Astrocyte (in vitro differentiated cells and primary cell): ENCODE results near the gene FGF9. TPM values are rescaled to one million over a fixed set of nuclear protein-coding genes. Genes with fewer than 3 reads are reported as not detected.

ENCODE experiments used
- DNase-seq: peaks from one replicate; pipeline ENCODE4 v3.0.0-alpha.2; 2010; ENCODE audit warnings: low read depth
- FAIRE-seq: peaks from 2 replicates; lab custom pipeline; 2011; peaks lifted over from hg19 to GRCh38; lab: Jason Lieb, UNC
- H2AFZ ChIP-seq: 2 replicates; pipeline ENCODE4 v1.6.0; 2012; ENCODE audit warnings: low read depth, low read length, inconsistent platforms
- H3K27ac ChIP-seq: 2 replicates; pipeline ENCODE4 v1.5.1; 2011; ENCODE audit warnings: low read depth, low read length, inconsistent platforms
- H3K27me3 ChIP-seq: 2 replicates; pipeline ENCODE4 v1.6.0; 2011; ENCODE audit warnings: low read length, inconsistent platforms; ENCODE audit not compliant: insufficient read depth
- H3K36me3 ChIP-seq: 2 replicates; pipeline ENCODE4 v1.5.1; 2011; ENCODE audit warnings: low read length, inconsistent platforms; ENCODE audit not compliant: insufficient read depth
- H3K4me1 ChIP-seq: 2 replicates; pipeline ENCODE4 v1.5.1; 2011; ENCODE audit warnings: low read length, inconsistent platforms; ENCODE audit not compliant: insufficient read depth
- H3K4me2 ChIP-seq: 2 replicates; pipeline ENCODE4 v1.6.0; 2012; ENCODE audit warnings: low read length, inconsistent platforms
- H3K4me3 ChIP-seq: 2 replicates; pipeline ENCODE4 v1.5.1; 2011; ENCODE audit warnings: low read depth, mild to moderate bottlenecking, low read length, inconsistent platforms; ENCODE audit not compliant: insufficient read depth
- H3K79me2 ChIP-seq: 2 replicates; pipeline ENCODE4 v1.6.0; 2012; ENCODE audit warnings: mild to moderate bottlenecking, low read length, inconsistent platforms; ENCODE audit not compliant: insufficient read depth
- H3K9ac ChIP-seq: 2 replicates; pipeline ENCODE4 v1.6.0; 2012; ENCODE audit warnings: mild to moderate bottlenecking, low read length, inconsistent platforms
- H3K9me3 ChIP-seq: 2 replicates; pipeline ENCODE4 v1.5.1; 2012; ENCODE audit warnings: low read depth, mild to moderate bottlenecking, low read length, inconsistent platforms; ENCODE audit not compliant: insufficient read depth
- H4K20me1 ChIP-seq: 2 replicates; pipeline ENCODE4 v1.6.0; 2012; ENCODE audit warnings: low read length, inconsistent platforms; ENCODE audit not compliant: insufficient read depth
- H3K27ac Mint-ChIP-seq: one replicate; pipeline ENCODE4 v1.8.0; 2021; ENCODE audit warnings: mild to moderate bottlenecking, mixed read lengths; ENCODE audit not compliant: unreplicated experiment
- H3K27me3 Mint-ChIP-seq: one replicate; pipeline ENCODE4 v1.8.0; 2021; ENCODE audit warnings: low read depth, mixed read lengths; ENCODE audit not compliant: unreplicated experiment
- H3K36me3 Mint-ChIP-seq: one replicate; pipeline ENCODE4 v1.8.0; 2021; ENCODE audit warnings: low read depth, mixed read lengths; ENCODE audit not compliant: unreplicated experiment
- H3K4me1 Mint-ChIP-seq: one replicate; pipeline ENCODE4 v1.8.0; 2021; ENCODE audit warnings: low read depth, mixed read lengths; ENCODE audit not compliant: unreplicated experiment
- H3K4me3 Mint-ChIP-seq: one replicate; pipeline ENCODE4 v1.8.0; 2021; ENCODE audit warnings: mild to moderate bottlenecking, moderate library complexity, mixed read lengths; ENCODE audit not compliant: unreplicated experiment
- H3K9me3 Mint-ChIP-seq: one replicate; pipeline ENCODE4 v1.8.0; 2021; ENCODE audit warnings: mild to moderate bottlenecking, mixed read lengths; ENCODE audit not compliant: unreplicated experiment
- CTCF ChIP-seq: IDR thresholded peaks from 2 replicates; pipeline ENCODE4 v1.5.1; 2011; ENCODE audit warnings: low read depth, mild to moderate bottlenecking, inconsistent platforms, low read length, moderate library complexity; ENCODE audit not compliant: insufficient read depth
- EZH2 ChIP-seq: IDR thresholded peaks from 2 replicates; pipeline ENCODE4 v1.6.1; 2012; ENCODE audit warnings: mild to moderate bottlenecking, low read length, inconsistent platforms; ENCODE audit not compliant: insufficient read depth
- total RNA-seq: library from RNA; stranded (reverse); gene quantifications from 2 replicates; pipeline ENCODE4 v1.2.1, GENCODE V29; 2021

Gene FGF9
- total RNA-seq, 1 donor from 2014 or later: 0.27 TPM

- Histone ChIP-seq H3K4me1 (no peaks in the 10 kb centered on the region), H3K27me3 (no peaks in the 10 kb centered on the region), H3K36me3 (no peaks in the 10 kb centered on the region), H3K9me3 (peaks cover 4% of the 10 kb centered on the region), H3K4me3 (no peak overlapping the region), H2AFZ (no peak overlapping the region), H3K9ac (no peak overlapping the region), H3K27ac (no peak overlapping the region), H4K20me1 (no peaks in the 10 kb centered on the region), H3K79me2 (no peaks in the 10 kb centered on the region), H3K4me2 (no peak overlapping the region)
- Mint-ChIP-seq H3K27ac (no peak overlapping the region), H3K27me3 (peaks cover 5% of the 10 kb centered on the region), H3K9me3 (peaks cover 12% of the 10 kb centered on the region), H3K36me3 (no peaks in the 10 kb centered on the region), H3K4me1 (no peaks in the 10 kb centered on the region), H3K4me3 (no peak overlapping the region)
- no peak for TF ChIP-seq CTCF
- TF ChIP-seq EZH2: no peak
- FAIRE-seq (no peak), DNase-seq (no peak)
Observed at GRCh38 chr13:21730186-21730880, 59.5 kb downstream of the FGF9 start.

- Mint-ChIP-seq H3K9me3 (peaks cover 4% of the 10 kb centered on the region), H3K27me3 (peaks cover 8% of the 10 kb centered on the region), H3K4me1 (no peaks in the 10 kb centered on the region), H3K27ac (no peak overlapping the region), H3K36me3 (no peaks in the 10 kb centered on the region), H3K4me3 (no peak overlapping the region)
- Histone ChIP-seq H3K9ac (no peak overlapping the region), H3K27ac (no peak overlapping the region), H3K9me3 (no peaks in the 10 kb centered on the region), H3K4me1 (peaks cover 3% of the 10 kb centered on the region), H3K4me3 (no peak overlapping the region), H3K79me2 (no peaks in the 10 kb centered on the region), H3K4me2 (no peak overlapping the region), H2AFZ (no peak overlapping the region), H4K20me1 (no peaks in the 10 kb centered on the region), H3K36me3 (no peaks in the 10 kb centered on the region), H3K27me3 (no peaks in the 10 kb centered on the region)
- TF ChIP-seq EZH2: no peak
- TF ChIP-seq CTCF: no peak
- FAIRE-seq (no peak), DNase-seq (no peak)
Observed at GRCh38 chr13:21733475-21734263, 62.8 kb downstream of the FGF9 start.

- TF ChIP-seq EZH2: no peak
- Histone ChIP-seq H3K4me1 (peaks cover 3% of the 10 kb centered on the region), H3K9ac (no peak overlapping the region), H2AFZ (no peak overlapping the region), H4K20me1 (no peaks in the 10 kb centered on the region), H3K27me3 (no peaks in the 10 kb centered on the region), H3K9me3 (no peaks in the 10 kb centered on the region), H3K4me3 (no peak overlapping the region), H3K79me2 (no peaks in the 10 kb centered on the region), H3K27ac (no peak overlapping the region), H3K36me3 (no peaks in the 10 kb centered on the region), H3K4me2 (no peak overlapping the region)
- Mint-ChIP-seq H3K4me1 (no peaks in the 10 kb centered on the region), H3K27me3 (peaks cover 10% of the 10 kb centered on the region), H3K4me3 (no peak overlapping the region), H3K36me3 (no peaks in the 10 kb centered on the region), H3K9me3 (peaks cover 2% of the 10 kb centered on the region), H3K27ac (no peak overlapping the region)
- DNase-seq (no peak), FAIRE-seq (no peak)
Observed at GRCh38 chr13:21734961-21735360, 64.1 kb downstream of the FGF9 start.
